ENCODE results near the gene GTF2A1L. TPM values are rescaled to one million over a fixed set of nuclear protein-coding genes. Genes with fewer than 3 reads are reported as not detected.

Gene GTF2A1L
- total RNA-seq, 1 donor from 2014 or later: 22.2 TPM

DNA sequence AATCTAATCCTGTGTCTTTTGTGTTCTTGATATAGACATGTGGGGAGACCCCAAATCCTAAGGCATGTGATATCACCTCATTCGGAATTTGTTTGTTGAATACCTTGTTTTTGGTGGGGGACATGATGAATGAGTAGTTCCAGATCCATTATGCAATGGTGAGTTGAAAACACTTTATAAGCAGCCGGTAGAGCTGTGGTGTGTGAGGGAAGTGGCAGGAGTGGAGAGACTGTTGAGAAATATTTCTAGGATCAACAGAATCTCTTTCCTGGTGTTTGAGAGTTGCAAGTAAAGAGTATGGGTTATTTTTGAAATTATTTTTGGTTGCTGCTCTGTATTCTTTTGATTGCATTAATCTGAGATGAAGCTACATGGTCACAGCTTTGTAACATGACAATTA is 103.5 kb downstream of the GTF2A1L start:
- TF ChIP-seq, protein P1, sequence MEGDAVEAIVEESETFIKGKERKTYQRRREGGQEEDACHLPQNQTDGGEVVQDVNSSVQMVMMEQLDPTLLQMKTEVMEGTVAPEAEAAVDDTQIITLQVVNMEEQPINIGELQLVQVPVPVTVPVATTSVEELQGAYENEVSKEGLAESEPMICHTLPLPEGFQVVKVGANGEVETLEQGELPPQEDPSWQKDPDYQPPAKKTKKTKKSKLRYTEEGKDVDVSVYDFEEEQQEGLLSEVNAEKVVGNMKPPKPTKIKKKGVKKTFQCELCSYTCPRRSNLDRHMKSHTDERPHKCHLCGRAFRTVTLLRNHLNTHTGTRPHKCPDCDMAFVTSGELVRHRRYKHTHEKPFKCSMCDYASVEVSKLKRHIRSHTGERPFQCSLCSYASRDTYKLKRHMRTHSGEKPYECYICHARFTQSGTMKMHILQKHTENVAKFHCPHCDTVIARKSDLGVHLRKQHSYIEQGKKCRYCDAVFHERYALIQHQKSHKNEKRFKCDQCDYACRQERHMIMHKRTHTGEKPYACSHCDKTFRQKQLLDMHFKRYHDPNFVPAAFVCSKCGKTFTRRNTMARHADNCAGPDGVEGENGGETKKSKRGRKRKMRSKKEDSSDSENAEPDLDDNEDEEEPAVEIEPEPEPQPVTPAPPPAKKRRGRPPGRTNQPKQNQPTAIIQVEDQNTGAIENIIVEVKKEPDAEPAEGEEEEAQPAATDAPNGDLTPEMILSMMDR (IDR thresholded peaks at IDR 0.05): no peak
- Histone ChIP-seq H3K27ac (no peak overlapping the region), H3K27me3 (no peaks in the 10 kb centered on the region), H3K4me3 (no peak overlapping the region), H3K36me3 (no peaks in the 10 kb centered on the region), H3K4me1 (no peaks in the 10 kb centered on the region), H3K9me3 (no peaks in the 10 kb centered on the region)
- DNase-seq (ENCODE audit: low spot score in 2 of 2): no peak
- intact Hi-C loops (cut with DNase I): no loop called here

DNA sequence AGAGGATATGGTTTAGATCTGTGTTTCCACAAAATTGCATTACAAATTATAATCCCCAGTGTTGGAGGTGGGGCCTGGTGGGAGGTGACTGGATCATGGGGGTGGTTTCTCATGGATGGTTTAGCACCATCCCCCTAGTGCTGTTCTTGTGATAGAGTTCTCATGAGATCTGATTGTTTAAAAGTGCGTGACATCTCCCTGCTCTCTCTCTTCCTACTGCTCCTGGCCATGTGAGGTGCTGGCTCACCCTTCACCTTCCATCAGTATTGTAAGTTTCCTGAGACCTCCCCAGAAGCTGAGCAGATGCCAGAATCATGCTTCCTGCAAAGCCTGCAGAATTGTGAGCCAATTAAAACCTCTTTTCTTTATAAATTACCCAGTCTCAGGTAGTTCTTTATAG is 104.7 kb downstream of the GTF2A1L start:
- Histone ChIP-seq H3K36me3 (no peaks in the 10 kb centered on the region), H3K27ac (no peak overlapping the region), H3K4me1 (no peaks in the 10 kb centered on the region), H3K27me3 (no peaks in the 10 kb centered on the region), H3K4me3 (no peak overlapping the region), H3K9me3 (no peaks in the 10 kb centered on the region)
- DNase-seq (ENCODE audit: low spot score in 2 of 2): no peak
- TF ChIP-seq, protein P1 (IDR thresholded peaks at IDR 0.05): no peak
- intact Hi-C loops (cut with DNase I): no loop called here

DNA sequence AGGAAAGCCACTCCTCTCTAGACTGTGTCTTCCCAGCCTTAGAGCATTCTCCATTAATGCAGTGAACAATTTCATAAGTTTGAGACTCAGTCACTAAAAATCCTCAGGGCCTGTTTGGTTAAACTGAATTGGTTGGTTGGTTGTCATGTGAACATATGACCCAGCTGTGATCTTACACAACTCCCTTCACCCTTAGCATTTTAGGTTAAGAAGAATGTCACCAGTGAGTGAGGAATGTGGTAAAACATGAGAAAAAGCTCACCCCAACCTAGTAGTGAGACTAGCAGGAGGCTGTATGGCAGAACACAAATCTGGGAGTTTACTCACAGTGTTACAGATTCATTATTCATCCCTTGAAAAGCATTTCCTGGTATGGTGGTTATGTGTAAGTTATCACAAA is 105.5 kb downstream of the GTF2A1L start:
- no peak overlapping the region for H3K4me3 ChIP-seq
- intact Hi-C loops (cut with DNase I): no loop called here

DNA sequence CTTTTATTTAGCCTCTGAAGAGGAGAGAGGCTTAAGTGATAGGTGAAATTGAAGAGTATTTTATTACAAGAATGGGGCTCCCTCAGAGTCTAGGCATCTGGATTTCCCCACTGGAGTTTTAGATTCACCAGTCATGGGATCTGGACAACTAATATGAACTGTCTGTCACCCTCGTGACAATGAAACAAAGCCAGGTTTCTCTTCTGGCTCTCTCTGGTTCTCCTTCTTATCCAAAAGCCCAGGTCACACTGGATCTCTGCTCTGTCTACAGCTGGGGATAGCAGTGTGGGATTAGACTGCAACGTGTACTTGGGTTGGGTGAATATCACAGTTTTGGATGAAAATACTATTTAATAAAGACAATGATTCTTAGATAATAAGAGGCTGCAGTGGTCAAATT is 106.6 kb downstream of the GTF2A1L start:
- Histone ChIP-seq H3K9me3 (no peaks in the 10 kb centered on the region), H3K4me3 (no peak overlapping the region), H3K27ac (no peak overlapping the region), H3K4me1 (no peaks in the 10 kb centered on the region), H3K27me3 (no peaks in the 10 kb centered on the region), H3K36me3 (no peaks in the 10 kb centered on the region)
- no peak for DNase-seq (ENCODE audit: low spot score in 2 of 2)
- intact Hi-C loops (cut with DNase I): no loop called here
- TF ChIP-seq, protein P1 (IDR thresholded peaks at IDR 0.05): no peak

More for the DNA sequence above, 105.5 kb downstream of the GTF2A1L start:
- TF ChIP-seq, protein P1 (IDR thresholded peaks at IDR 0.05): no peak
- H3K27me3 ChIP-seq: no peaks in the 10 kb centered on the region
- no peak overlapping the region for H3K27ac ChIP-seq
- no peaks in the 10 kb centered on the region for H3K9me3 ChIP-seq
- H3K4me1 ChIP-seq: no peaks in the 10 kb centered on the region
- H3K36me3 ChIP-seq: no peaks in the 10 kb centered on the region
- DNase-seq (ENCODE audit: low spot score in 2 of 2): no peak

DNA sequence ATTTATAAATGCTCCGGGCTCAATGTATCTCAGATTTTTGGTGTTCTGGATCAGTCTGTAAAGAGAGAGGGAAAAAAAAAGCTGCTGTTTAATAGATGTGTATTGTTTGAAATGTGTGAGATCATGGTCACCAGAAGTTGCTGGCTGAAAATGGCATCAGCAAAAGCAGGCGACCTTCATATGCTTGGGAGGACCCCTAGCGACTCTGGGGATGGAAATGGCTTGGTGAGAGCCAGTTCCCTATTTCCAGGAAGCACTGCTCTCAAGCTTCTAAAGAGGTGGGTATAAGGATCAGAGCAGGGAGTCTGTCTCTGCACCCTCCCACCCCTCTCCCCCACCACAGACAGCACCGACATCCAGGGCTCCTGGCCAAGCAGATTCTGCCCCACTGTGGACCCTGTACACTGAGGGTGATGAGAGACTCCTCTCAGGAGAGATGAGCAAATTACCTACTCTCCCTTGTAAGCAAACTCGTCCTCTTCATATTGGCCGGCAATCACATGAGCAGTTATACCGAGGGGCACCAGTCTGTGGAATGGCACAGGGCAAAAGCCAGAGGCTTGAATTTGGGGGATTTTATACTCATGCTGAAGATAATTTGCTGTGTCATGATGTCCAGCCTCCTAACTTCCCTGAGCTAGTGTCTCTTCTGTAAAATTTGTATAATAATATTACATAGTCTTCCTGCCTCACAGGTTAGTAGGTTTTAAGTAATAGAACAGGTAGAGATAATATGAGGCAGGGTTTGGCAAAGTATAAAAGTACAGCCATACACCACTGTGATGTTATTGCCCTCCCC is 108.2 kb downstream of the GTF2A1L start:
- no peaks in the 10 kb centered on the region for H3K27me3 ChIP-seq
- TF ChIP-seq, protein P1 (IDR thresholded peaks at IDR 0.05): no peak
- H3K4me3 ChIP-seq: no peak overlapping the region
- H3K4me1 ChIP-seq: no peaks in the 10 kb centered on the region
- no peak for DNase-seq (ENCODE audit: low spot score in 2 of 2)
- H3K36me3 ChIP-seq: no peaks in the 10 kb centered on the region
- no peak overlapping the region for H3K27ac ChIP-seq
- H3K9me3 ChIP-seq: no peaks in the 10 kb centered on the region
- intact Hi-C loops (cut with DNase I): no loop called here

All from ascending aorta (tissue), 2 donors.